ENCODE results near the gene SLC44A1. TPM values are rescaled to one million over a fixed set of nuclear protein-coding genes. Genes with fewer than 3 reads are reported as not detected.
A peak's percentile ranks its signal among the peaks of the same experiment; 100 is the strongest.

Gene SLC44A1
- total RNA-seq, 2 donors from 2014 or later: 6.5 to 8.4 TPM

- Mint-ChIP-seq H3K9me3 (no peaks in the 10 kb centered on the region), H3K27me3 (no peaks in the 10 kb centered on the region), H3K4me1 (ENCODE audit: low read depth in 2 of 2) (peaks cover 9 to 12% of the 10 kb centered on the region in 2 donors), H3K27ac (no peak overlapping the region), H3K4me3 (no peak overlapping the region), H3K36me3 (no peaks in the 10 kb centered on the region)
- ATAC-seq (no peak), DNase-seq (ENCODE audit: low spot score) (no peak)
Measured at GRCh38 chr9:105443121-105443520, 198.7 kb downstream of the SLC44A1 start.

DNA sequence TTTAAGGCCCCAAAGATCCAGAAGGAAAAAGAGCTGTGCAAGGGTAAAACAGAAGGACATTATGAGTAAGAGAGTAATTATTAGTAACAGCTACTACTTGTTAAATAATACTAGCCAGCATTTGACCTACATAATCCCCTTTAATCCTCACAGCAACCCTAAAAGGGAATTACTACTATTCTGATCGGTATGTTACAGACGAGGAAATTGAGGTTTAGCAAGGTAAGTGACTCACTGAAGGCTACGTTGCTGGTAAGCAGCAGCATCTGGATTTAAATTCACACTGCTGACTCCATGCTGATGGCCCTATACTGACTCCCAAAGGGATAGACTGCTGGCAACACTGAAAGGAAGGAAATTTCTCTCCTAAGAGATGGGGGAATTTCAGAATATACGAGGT, 199.7 kb downstream of the SLC44A1 start:
- Mint-ChIP-seq H3K36me3 (no peaks in the 10 kb centered on the region), H3K27me3 (no peaks in the 10 kb centered on the region), H3K27ac (no peak overlapping the region), H3K9me3 (no peaks in the 10 kb centered on the region), H3K4me3 (no peak overlapping the region), H3K4me1 (ENCODE audit: low read depth in 2 of 2) (peaks cover 16% of the 10 kb centered on the region in 2 donors)
- ATAC-seq (no peak), DNase-seq (ENCODE audit: low spot score) (no peak)

- peaks cover 16 to 17% of the 10 kb centered on the region in 2 donors for H3K4me1 Mint-ChIP-seq (ENCODE audit: low read depth in 2 of 2)
- ATAC-seq (no peak), DNase-seq (ENCODE audit: low spot score) (no peak)
- no peak overlapping the region for H3K4me3 Mint-ChIP-seq
- no peaks in the 10 kb centered on the region for H3K9me3 Mint-ChIP-seq
- H3K27me3 Mint-ChIP-seq: no peaks in the 10 kb centered on the region
- H3K36me3 Mint-ChIP-seq: no peaks in the 10 kb centered on the region
- H3K27ac Mint-ChIP-seq: no peak overlapping the region
Measured at GRCh38 chr9:105445203-105445881, 200.9 kb downstream of the SLC44A1 start.

- Mint-ChIP-seq H3K27ac (peak overlapping the region in 1 of 2 donors; percentile 77), H3K4me1 (ENCODE audit: low read depth in 2 of 2) (peaks cover 16 to 17% of the 10 kb centered on the region in 2 donors), H3K27me3 (no peaks in the 10 kb centered on the region), H3K9me3 (no peaks in the 10 kb centered on the region), H3K36me3 (no peaks in the 10 kb centered on the region), H3K4me3 (peak overlapping the region; percentile 87)
- DNase-seq (ENCODE audit: low spot score) (no peak), ATAC-seq (no peak)
Measured at GRCh38 chr9:105447386-105447813, 202.9 kb downstream of the SLC44A1 start.

- H3K27ac Mint-ChIP-seq: peak within 1 kb of the TSS in 1 of 2 donors; percentile 77
- H3K27me3 Mint-ChIP-seq: peaks cover 0 to 2% of the 10 kb centered on the region in 2 donors
- DNase-seq (ENCODE audit: low spot score): peak; percentile 93
- peak; percentile 96 to 97 for ATAC-seq
- peaks cover 17 to 19% of the 10 kb centered on the region in 2 donors for H3K4me1 Mint-ChIP-seq (ENCODE audit: low read depth in 2 of 2)
- H3K36me3 Mint-ChIP-seq: no peaks in the 10 kb centered on the region
- peak within 1 kb of the TSS; percentile 87 for H3K4me3 Mint-ChIP-seq
- H3K9me3 Mint-ChIP-seq: no peaks in the 10 kb centered on the region
Measured at GRCh38 chr9:105447814-105448812, 203.7 kb downstream of the SLC44A1 start, which contains the start of gene FSD1L. TSS of gene FSD1L (plus strand) at chr9:105448034. CDS start at chr9:105448221, 187 bp downstream.

DNA sequence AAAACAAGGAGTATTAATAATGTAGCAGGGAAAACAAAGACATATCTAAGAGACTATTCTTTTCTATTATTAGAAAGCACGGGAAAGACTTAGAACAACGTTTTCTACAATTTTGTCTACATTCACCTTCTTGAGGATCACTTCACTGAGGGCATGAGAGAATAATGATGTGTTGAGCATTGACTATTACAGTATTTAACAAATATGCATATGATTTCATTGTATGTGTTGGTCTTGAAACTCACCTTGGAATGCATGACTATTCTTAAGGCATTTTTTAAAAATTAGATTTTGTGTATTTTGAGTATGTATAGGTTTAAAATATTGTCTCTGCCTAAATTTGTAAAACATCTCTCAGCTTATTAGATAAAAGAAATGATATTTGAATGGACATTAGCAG, 204.6 kb downstream of the SLC44A1 start:
- Mint-ChIP-seq H3K27ac (no peak overlapping the region), H3K4me1 (ENCODE audit: low read depth in 2 of 2) (peaks cover 12 to 15% of the 10 kb centered on the region in 2 donors), H3K9me3 (no peaks in the 10 kb centered on the region), H3K4me3 (peak overlapping the region; percentile 87), H3K27me3 (peaks cover 0 to 2% of the 10 kb centered on the region in 2 donors), H3K36me3 (no peaks in the 10 kb centered on the region)
- ATAC-seq (no peak), DNase-seq (ENCODE audit: low spot score) (no peak)

- ATAC-seq: no peak
Measured at GRCh38 chr9:105452185-105452584, 207.7 kb downstream of the SLC44A1 start.

GRCh38 chr9:105455836-105456475, 211.5 kb downstream of the SLC44A1 start:
- Mint-ChIP-seq H3K36me3 (no peaks in the 10 kb centered on the region), H3K27me3 (peaks cover 0 to 2% of the 10 kb centered on the region in 2 donors), H3K4me3 (no peak overlapping the region), H3K9me3 (no peaks in the 10 kb centered on the region), H3K4me1 (ENCODE audit: low read depth in 2 of 2) (peaks cover 0 to 2% of the 10 kb centered on the region in 2 donors), H3K27ac (no peak overlapping the region)
- DNase-seq (ENCODE audit: low spot score) (no peak), ATAC-seq (no peak)

More at GRCh38 chr9:105452185-105452584, 207.7 kb downstream of the SLC44A1 start:
- DNase-seq (ENCODE audit: low spot score): no peak
- Mint-ChIP-seq H3K36me3 (no peaks in the 10 kb centered on the region), H3K27me3 (peaks cover 0 to 2% of the 10 kb centered on the region in 2 donors), H3K4me1 (ENCODE audit: low read depth in 2 of 2) (peaks cover 9 to 13% of the 10 kb centered on the region in 2 donors), H3K4me3 (no peak overlapping the region), H3K9me3 (no peaks in the 10 kb centered on the region), H3K27ac (no peak overlapping the region)

- peak in 1 of 2 donors; percentile 24 for ATAC-seq
- no peaks in the 10 kb centered on the region for H3K9me3 Mint-ChIP-seq
- DNase-seq (ENCODE audit: low spot score): no peak
- H3K4me3 Mint-ChIP-seq: no peak overlapping the region
- peaks cover 0 to under 1% of the 10 kb centered on the region in 2 donors for H3K4me1 Mint-ChIP-seq (ENCODE audit: low read depth in 2 of 2)
- H3K27ac Mint-ChIP-seq: no peak overlapping the region
- no peaks in the 10 kb centered on the region for H3K36me3 Mint-ChIP-seq
- H3K27me3 Mint-ChIP-seq: no peaks in the 10 kb centered on the region
Measured at GRCh38 chr9:105457560-105458294, 213.3 kb downstream of the SLC44A1 start.

DNA sequence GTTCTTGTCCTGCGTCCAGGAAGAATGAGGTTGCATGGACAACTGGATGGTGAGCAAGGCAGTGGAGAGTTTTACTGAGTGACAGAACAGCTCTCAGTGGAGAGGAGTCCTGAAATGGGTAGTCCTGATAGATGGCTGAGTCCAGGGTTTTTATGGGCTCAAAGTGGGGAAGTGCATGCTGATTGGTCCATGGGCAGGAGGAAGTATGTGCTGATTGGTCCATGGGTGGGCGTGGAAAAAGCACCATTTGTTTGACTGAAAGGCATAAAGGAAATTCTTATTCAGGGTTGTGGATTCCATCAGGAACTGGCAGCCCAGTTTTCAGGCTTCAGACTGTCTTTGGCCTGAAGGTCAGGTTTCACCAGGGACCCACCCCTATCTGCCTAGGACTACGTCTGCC, 214.0 kb downstream of the SLC44A1 start:
- Mint-ChIP-seq H3K27me3 (no peaks in the 10 kb centered on the region), H3K36me3 (no peaks in the 10 kb centered on the region), H3K4me1 (ENCODE audit: low read depth in 2 of 2) (no peaks in the 10 kb centered on the region), H3K4me3 (no peak overlapping the region), H3K9me3 (no peaks in the 10 kb centered on the region), H3K27ac (no peak overlapping the region)
- ATAC-seq (no peak), DNase-seq (ENCODE audit: low spot score) (no peak)

DNA sequence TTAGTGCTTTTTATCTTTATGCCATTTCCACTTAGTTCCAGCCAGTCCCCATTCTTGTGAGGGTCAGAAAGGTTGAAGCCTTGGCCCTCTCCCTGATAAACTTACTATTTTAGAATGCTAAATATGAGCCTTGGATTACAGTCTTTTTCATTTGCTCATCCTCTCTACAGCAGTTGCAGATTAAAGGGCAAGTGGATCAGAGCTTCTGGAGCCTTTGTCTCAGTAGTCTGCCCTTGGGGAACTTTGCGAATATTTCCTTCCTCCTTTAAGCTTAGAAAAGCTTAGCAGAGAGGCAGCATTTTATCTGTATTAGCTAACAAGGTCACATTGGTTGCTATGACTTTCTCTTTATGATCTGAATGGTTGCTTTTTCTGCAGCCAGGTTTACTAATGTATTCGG, 214.9 kb downstream of the SLC44A1 start:
- ATAC-seq: no peak
- no peaks in the 10 kb centered on the region for H3K4me1 Mint-ChIP-seq (ENCODE audit: low read depth in 2 of 2)
- no peaks in the 10 kb centered on the region for H3K9me3 Mint-ChIP-seq
- H3K27ac Mint-ChIP-seq: no peak overlapping the region
- no peak overlapping the region for H3K4me3 Mint-ChIP-seq
- no peak for DNase-seq (ENCODE audit: low spot score)
- H3K36me3 Mint-ChIP-seq: no peaks in the 10 kb centered on the region
- H3K27me3 Mint-ChIP-seq: no peaks in the 10 kb centered on the region

DNA sequence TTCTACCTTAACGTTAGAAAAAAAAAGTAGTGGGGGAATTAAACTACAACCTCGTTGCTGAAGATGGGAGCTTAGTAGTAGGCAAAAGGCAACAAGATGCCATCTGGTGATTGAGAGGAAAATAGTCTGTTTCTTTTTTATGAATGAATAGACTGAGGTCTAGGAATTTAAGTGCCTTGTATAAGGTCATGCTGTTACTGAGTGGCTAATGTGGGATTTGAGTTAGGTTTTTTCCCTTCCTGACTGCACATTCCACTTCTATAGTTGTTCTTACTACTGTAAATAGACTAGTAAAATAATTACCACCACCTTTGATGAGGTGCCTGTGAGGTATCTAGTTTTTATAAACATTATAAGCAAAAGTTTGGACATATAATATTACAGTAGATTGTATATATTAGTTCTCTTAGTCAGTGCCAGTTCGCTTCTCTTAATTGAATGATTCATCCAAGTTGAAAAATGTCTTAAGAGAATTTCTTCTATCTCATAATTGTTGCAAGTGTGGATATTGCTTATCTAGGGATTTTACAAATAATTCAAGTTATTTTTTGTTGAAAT, 222.5 kb downstream of the SLC44A1 start:
- Mint-ChIP-seq H3K4me3 (no peak overlapping the region), H3K27ac (no peak overlapping the region), H3K9me3 (no peaks in the 10 kb centered on the region), H3K4me1 (ENCODE audit: low read depth in 2 of 2) (no peaks in the 10 kb centered on the region), H3K36me3 (no peaks in the 10 kb centered on the region), H3K27me3 (no peaks in the 10 kb centered on the region)
- ATAC-seq: no peak
- no peak for DNase-seq (ENCODE audit: low spot score)

DNA sequence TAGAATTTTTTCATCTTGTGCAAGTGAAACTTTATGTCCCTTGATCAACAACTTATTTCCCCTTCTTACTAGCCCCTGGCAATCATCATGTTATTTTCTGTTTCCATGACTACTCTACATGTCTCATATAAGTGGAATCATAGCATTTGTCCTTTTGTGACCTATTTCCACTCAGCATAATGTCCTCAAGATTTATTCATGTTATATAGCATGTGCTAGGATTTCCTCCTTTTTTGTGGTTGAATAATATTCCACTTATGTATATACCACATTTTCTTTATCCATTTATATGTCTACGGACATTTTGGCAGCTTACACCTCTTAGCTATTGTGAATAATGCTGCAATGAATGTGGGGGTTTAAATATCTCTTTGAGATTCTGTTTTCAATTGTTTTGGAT, 224.4 kb downstream of the SLC44A1 start:
- Mint-ChIP-seq H3K9me3 (no peaks in the 10 kb centered on the region), H3K4me3 (no peak overlapping the region), H3K4me1 (ENCODE audit: low read depth in 2 of 2) (no peaks in the 10 kb centered on the region), H3K36me3 (no peaks in the 10 kb centered on the region), H3K27ac (no peak overlapping the region), H3K27me3 (no peaks in the 10 kb centered on the region)
- ATAC-seq (no peak), DNase-seq (ENCODE audit: low spot score) (no peak)

Measured in natural killer cell treated with Interleukin-12 subunit alpha and Interleukin-12 subunit beta and Interleukin-15 and Interleukin-18, amount 100 ng/mL, for 72 hours (primary cell).